NCI-H1092 (cell line): ENCODE results near the gene CACNG7.
A peak's percentile ranks its signal among the peaks of the same experiment; 100 is the strongest.

Source experiments
- DNase-seq: peaks from one replicate; lab custom pipeline; 2025; lab: John Stamatoyannopoulos, UW

The CACNG7 gene

GRCh38 chr19:53957448-53958167, 48.5 kb downstream of the CACNG7 start:
- no peak for DNase-seq

GRCh38 chr19:53958168-53958571, 49.1 kb downstream of the CACNG7 start:
- DNase-seq, result peak; percentile 13

GRCh38 chr19:53958823-53959757, 50.0 kb downstream of the CACNG7 start:
- DNase-seq, result no peak

DNA sequence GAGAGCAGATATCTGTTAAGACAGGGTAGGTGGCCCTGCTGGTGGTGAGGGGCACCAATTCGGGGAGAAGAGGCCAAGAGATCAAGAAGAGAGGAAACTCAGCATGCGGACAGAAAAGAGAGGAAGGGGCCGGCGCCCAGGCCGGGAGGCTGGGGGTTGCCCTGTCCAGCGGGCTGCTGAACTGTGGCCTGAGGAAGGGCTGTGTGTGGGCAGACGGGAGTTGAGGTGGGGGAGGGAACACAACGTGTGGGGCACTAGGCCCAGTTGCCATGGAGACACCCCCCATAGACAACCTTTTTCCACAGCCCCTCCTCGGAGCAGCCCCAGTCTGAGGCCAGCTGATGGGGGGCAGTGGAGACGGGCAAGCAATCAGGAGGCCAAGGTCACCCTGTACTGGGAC, 51.1 kb downstream of the CACNG7 start:
- no peak for DNase-seq

DNA sequence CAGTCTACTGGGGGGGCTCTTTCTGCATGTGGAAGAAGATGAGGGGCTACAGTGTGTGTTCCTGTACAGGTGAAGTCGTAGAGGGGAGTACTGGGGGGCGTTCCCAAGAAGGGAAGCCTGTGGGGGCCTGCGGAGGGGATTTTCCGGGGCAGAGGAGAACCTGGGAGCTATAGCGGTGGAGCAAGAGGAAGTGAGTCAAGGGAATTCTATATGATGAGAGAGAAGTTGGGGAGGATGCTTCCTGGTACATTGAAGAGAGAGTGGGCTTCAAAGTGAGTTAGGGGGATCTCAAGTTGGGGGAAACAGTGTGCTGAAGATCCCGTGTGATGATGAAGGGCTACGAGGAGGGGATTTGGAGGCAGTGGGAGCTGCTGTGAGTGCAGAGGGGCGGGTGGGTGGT, 51.8 kb downstream of the CACNG7 start:
- no peak for DNase-seq

DNA sequence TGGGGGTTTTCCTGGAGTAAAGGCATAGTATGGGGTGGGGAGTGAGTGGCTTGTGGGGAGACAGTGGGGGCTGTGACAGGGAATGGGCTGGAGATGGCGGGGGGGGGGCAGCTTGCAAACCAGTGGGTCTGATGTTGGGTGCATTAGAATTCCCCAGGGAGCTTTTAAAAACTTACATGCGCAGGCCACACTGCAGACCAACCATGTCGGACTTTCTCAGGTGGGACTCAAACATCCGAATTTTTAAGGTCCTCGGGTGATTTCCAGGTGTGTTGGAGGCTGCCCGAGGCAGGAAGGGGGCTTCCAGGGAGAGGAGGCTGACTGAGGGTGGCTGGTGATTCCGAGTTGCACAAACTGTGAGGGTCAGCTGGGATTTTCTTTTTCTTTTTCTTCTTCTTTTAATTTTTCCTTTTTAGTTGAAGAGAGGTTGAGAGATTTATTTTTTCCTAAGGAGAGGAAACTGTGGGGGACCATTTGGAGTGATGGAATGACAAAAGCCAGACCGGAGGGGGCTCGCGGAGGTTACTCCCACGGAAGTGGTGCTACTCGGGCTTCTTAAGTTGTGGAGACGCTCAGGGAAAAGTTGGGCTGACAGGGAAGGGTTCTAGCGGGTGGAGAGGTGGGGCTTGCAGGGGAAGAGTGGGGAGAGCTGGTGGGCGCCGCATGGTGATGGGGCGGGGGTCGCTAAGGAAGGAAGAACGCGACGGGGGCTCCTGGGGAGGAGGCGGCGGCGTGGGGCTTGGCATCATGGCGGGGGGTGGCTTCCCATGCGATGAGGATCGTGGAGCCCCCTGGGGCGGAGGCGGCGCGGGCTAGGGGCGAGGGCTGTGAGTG, 52.7 kb downstream of the CACNG7 start:
- no peak for DNase-seq

GRCh38 chr19:53962887-53963431, 53.9 kb downstream of the CACNG7 start, which contains the start of gene CACNG8:
Gene CACNG8, plus strand, starts transcription at chr19:53962937.
- DNase-seq, result no peak

- DNase-seq, result no peak
Observed at GRCh38 chr19:53965091-53965490, 56.0 kb downstream of the CACNG7 start.

DNA sequence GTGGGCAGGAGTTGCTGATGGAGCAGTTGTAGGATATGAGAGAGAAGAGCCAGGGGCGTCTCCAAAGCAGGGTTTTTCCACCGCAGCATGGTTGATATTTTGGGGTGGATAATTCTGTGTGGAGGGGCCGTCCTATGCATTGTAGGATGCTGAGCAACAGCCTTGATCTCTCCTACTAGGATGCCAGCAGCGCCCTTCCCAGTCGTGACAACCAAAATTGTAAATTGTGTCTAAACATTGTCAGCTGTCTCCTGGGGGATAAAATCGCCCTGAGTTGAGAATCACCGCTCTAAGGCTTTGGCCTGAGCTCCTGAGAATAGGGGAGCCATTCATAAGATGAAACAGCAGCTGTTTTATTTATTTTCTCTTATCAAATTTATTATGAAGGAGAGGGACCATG, 57.9 kb downstream of the CACNG7 start:
- DNase-seq, result no peak

DNA sequence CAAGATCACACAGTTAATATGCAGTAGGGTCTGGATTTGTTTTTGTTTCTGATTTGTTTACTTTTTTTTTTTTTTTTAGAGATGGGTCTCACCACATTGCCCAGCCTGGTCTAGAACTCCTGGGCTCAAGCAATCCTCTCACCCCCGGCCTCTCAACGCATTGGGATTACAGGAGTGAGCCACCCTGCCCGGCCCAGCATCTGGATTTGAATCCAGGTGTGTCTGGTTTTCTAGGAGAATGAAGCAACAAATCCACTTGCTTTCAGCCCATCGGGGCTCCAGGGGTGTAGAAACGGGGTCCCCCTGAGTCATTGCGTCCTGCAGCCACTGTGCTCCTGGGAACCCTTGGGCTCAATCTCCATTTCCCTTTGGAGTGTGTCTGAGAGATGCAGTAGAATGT, 60.3 kb downstream of the CACNG7 start:
- no peak for DNase-seq

- no peak for DNase-seq
Observed at GRCh38 chr19:53971673-53972072, 62.6 kb downstream of the CACNG7 start.

DNA sequence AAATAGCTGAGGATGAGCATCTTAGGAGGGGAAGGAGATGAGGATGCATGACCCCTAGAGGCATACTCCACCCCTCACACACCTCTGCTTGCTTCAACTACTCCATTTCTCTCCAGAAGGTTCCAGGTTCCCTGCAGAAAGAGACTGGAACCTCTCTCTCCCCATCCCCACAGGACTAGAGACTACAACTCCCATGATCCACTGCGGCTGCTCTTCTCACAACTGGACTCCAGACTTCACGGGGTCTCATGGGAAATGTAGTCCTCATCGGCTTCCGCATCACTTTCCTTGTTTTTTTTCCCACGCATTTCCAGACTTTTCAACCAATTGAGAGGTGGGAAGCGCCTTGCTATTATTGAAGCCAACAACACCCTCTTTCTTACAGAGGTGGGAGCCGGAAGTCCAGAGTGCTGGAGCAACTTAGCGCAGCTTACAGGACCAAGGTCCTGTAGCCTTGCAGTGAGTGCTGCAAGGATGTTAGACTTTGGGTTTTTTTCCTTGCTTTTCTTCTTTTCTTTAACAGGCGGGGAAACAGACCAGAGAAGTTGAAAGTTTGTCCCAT, 68.4 kb downstream of the CACNG7 start:
- peak; percentile 48 for DNase-seq

DNA sequence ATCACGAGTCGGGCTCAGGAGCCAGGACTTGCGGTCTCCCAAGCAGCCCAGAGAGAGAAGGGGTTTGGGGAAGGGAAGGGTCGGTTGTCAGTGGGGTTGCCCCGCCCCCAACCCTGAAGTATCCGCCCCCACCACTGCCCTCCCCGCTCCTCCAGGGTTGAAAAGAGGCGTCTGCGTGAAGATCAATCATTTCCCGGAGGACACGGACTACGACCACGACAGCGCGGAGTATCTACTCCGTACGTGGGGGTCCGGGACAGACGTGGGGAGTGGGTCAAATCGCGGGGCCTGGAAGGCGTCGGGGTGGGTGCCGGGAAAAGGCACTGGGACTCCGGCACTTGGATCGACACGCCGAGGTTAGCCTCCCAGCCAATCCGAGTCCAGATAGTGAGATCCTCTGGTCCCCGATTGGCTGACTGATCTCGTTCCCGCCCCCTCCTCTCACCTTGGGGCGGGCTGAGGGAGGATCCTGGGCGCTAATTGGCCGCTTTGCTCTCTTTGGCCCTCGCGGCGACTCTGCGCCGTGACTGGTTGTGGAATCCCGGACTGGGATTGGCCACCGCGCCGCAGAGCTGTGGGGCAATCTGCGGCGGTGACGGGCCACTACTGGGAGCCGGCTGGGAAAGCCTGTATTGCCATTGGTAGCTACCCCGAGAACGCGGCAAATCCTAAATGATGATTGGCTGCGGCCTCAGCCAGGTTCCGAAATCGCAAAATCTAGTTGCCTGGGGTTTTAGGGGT, 69.1 kb downstream of the CACNG7 start:
- no peak for DNase-seq

DNA sequence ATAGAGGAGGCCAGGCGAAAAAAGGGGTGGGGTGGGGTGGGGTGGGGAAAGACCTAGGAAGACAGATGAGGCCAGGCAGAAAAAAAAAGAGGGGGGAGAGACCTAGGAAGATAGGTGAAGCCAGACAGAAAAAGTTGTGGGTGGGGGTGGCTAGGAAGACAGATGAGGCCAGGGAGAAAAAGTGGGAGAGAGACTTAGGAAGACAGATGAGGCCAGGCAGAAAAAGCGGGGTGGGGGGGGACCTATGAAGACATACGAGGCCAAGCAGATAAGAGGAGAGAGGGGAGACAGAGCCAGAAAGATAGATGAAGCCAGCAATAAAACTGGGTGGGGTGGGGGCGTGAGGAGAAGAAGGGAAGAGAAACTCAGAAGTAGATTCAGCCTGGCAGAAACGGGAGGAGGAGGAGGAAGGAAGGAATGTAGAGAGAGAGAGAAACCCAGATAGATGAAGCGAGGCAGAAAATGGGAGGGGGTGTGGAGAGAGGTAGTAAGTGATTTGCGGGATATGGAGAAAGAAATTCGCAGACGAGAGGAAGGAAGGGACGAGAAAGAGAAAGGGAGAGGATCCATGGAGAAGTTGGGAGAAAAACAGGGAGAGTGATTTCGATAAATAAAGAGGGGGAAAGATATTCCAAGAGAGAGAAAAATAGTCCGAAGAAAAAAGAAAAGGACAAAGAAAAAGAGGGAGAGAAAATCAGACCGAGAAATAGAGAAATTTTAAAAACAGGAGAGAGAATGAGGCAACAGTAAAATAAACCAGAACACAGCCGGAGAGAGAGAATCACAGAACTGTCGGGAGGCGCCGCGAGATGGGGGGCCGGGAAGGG, 70.1 kb downstream of the CACNG7 start:
- DNase-seq, result no peak

DNA sequence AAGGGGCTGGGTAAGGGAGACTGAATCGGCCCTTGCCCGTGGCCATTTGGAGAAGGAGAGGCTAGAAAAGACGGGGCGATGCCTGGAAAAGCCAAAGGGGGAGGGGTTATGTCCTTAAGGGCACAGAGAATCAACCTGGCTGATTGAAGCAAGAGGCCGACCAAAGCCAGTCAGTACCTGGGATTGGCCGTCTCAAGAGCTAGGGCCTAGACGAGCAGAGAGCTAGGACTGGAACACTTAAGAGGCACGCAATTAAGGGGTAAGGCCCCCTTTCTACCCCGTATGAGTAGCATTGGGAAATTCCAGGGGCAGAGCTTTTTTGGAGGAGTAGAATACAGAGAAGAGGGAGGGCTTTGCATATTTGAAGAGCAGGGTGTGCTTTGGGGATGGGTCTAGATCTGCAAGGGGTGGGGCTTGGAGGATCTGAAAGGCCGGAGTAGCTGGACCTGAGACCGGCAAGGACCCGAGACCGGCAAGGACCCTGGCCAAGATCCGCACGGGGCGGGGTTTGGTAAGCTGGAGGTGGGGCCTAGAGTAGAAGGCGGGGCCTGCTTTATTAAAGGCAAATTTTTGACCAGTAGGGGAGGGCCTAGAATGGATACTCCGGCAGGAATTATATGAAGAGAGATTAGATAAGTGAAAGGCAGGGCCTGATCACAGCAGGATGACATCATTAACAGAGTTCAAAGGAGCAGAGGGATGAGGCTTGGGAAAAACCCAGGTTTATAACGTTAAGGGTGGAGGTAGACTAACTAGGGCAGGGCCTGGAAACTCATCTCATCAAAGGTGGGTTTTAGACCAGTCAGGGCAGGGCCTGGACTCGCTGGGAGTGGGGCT, 71.7 kb downstream of the CACNG7 start:
- DNase-seq, result no peak

DNA sequence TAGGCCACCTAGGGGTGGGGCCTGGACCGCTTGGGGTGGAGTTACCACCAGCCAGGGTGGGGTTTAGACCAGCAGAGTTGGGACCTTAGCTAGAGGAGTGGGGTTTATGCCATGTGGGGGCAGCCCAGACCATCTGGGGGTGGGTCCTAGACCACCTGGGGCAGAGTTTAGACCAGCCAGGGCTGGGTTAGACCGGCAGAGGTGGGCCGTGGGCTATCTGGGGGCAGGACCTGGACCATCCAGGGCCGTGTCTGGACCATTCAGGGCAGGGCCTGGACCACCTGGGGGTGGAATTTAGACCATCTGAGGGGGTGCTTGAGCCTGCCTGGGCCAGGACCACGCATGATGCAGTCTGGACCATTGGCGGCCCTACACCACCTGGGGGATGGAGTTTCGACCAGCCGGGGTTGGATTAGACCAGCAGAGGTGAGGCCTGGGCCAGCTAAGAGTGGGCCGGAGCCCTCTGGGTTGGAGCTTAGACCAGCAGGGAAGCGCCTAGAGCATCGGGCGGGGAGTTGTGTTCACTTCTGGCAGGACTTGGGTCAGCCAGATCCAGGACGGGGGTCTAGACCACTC, 72.4 kb downstream of the CACNG7 start:
- DNase-seq, result no peak

GRCh38 chr19:53982001-53982451, 72.9 kb downstream of the CACNG7 start:
- DNase-seq, result no peak

DNA sequence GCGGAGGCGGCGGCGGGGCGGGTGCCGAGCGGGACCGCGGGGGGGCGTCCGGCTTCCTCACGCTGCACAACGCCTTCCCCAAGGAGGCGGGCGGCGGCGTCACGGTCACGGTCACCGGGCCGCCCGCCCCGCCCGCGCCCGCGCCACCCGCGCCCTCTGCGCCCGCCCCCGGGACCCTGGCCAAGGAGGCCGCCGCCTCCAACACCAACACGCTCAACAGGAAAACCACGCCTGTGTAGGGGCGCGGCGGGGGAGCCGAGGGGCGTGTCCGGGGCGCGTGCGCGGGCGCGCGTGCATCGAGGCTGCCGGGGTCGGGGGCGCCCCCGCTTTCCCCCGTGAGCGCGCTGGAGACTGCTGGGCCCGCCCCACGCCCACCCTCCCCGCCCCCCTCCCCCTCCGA, 73.5 kb downstream of the CACNG7 start:
- DNase-seq, result no peak
